GM12891 (cell line): Measurements from ENCODE around the gene NBEA.

Experiments used
- POLR2A ChIP-seq: IDR thresholded peaks from 2 replicates; pipeline ENCODE4 v1.6.1; 2011; ENCODE audit warnings: low read depth, low read length, control low read depth
- POLR2AphosphoS5 ChIP-seq: IDR thresholded peaks from 2 replicates; pipeline ENCODE4 v1.6.1; 2011; ENCODE audit warnings: low read depth, low read length, control low read depth
- TAF1 ChIP-seq: IDR thresholded peaks from 2 replicates; pipeline ENCODE4 v1.6.1; 2011; ENCODE audit warnings: low read depth, low read length, control low read depth

GRCh38 chr13:35617420-35617819 lies 675.4 kb downstream of the NBEA start:
- TF ChIP-seq POLR2AphosphoS5 (no peak), TAF1 (no peak), POLR2A (no peak)
